BE2C (cell line): ENCODE data around the gene ME2.

Experiments used
- DNase-seq: peaks from one replicate; pipeline ENCODE4 v3.0.0-alpha.2; 2020
- H3K27me3 ChIP-seq: fragments of 250-450 bp; sonication (Bioruptor Pico); 2 replicates; pipeline ENCODE4 v1.5.1; 2020; ENCODE audit warnings: mild to moderate bottlenecking
- H3K36me3 ChIP-seq: fragments of 250-450 bp; sonication (Bioruptor Pico); 2 replicates; pipeline ENCODE4 v1.5.1; 2020; ENCODE audit warnings: mild to moderate bottlenecking
- H3K4me1 ChIP-seq: fragments of 250-450 bp; sonication (Bioruptor Pico); 2 replicates; pipeline ENCODE4 v1.5.1; 2020
- H3K4me3 ChIP-seq: 2 replicates; pipeline ENCODE4 v1.5.1; 2011; ENCODE audit warnings: low read depth, low read length
- H3K9me3 ChIP-seq: fragments of 250-450 bp; sonication (Bioruptor Pico); 2 replicates; pipeline ENCODE4 v1.5.1; 2020
- TF ChIP-seq, protein P1 (sequence below): IDR thresholded peaks from 2 replicates; pipeline ENCODE4 v1.5.1; 2012; ENCODE audit warnings: mild to moderate bottlenecking, low read depth, low read length

Gene ME2

DNA sequence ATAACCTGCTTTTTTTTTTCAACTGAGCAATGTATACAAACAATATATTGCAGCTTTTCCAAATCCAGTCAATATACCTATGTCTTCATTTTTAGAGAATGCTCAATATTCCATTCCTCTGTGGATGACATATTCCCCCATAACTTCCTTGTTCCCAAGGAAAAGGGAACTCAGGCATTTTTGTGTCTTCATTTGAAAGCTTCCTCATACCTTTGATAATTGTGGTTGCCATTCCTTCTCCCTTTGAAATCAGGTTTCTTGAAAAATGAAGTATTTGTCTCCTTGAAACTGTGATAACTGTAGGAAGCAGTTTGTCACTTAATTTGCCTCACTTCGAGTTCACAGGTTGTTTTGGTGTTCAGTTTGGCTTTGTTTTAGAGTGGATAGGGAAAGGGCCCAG lies 102.5 kb downstream of the ME2 start:
- no peak overlapping the region for H3K4me3 ChIP-seq
- DNase-seq = no peak
- peaks cover 5% of the 10 kb centered on the region; the same call in 1 of the 2 replicates for H3K36me3 ChIP-seq
- no peaks in the 10 kb centered on the region for H3K9me3 ChIP-seq
- H3K4me1 ChIP-seq = no peaks in the 10 kb centered on the region
- TF ChIP-seq, protein P1, sequence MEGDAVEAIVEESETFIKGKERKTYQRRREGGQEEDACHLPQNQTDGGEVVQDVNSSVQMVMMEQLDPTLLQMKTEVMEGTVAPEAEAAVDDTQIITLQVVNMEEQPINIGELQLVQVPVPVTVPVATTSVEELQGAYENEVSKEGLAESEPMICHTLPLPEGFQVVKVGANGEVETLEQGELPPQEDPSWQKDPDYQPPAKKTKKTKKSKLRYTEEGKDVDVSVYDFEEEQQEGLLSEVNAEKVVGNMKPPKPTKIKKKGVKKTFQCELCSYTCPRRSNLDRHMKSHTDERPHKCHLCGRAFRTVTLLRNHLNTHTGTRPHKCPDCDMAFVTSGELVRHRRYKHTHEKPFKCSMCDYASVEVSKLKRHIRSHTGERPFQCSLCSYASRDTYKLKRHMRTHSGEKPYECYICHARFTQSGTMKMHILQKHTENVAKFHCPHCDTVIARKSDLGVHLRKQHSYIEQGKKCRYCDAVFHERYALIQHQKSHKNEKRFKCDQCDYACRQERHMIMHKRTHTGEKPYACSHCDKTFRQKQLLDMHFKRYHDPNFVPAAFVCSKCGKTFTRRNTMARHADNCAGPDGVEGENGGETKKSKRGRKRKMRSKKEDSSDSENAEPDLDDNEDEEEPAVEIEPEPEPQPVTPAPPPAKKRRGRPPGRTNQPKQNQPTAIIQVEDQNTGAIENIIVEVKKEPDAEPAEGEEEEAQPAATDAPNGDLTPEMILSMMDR = no peak
- H3K27me3 ChIP-seq = no peaks in the 10 kb centered on the region

- no peaks in the 10 kb centered on the region for H3K9me3 ChIP-seq
- no peaks in the 10 kb centered on the region for H3K27me3 ChIP-seq
- peaks cover 1% of the 10 kb centered on the region; the same call in 1 of the 2 replicates for H3K36me3 ChIP-seq
- no peak overlapping the region for H3K4me3 ChIP-seq
- DNase-seq = no peak
- TF ChIP-seq, protein P1 = no peak
- H3K4me1 ChIP-seq = no peaks in the 10 kb centered on the region
These were observed 103.3 kb downstream of the ME2 start for GRCh38 chr18:50982086-50982801.

DNA sequence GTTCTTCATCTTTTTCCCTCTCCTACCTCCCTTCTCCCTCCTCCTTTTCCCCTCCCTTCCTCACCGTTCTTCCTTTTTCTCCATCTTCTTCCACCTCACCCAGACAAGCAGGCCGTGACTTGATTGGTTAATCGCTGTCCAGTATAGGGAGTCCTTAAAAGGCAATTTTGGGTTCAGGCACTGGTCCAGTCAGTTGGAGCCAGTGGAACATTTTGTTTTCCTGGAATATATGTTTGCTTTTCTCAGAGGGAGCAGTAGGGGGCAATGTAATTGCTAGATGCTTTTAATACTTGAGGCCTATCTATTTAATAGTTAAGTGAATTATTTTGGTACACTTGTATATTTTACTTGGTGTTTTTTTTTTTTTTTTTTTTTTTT lies 103.9 kb downstream of the ME2 start:
- Histone ChIP-seq H3K27me3 (no peaks in the 10 kb centered on the region), H3K9me3 (no peaks in the 10 kb centered on the region), H3K36me3 (no peaks in the 10 kb centered on the region), H3K4me1 (no peaks in the 10 kb centered on the region), H3K4me3 (no peak overlapping the region)
- DNase-seq = no peak
- TF ChIP-seq, protein P1 = 0 out of 2 replicates have a peak, but pooled peaks have one; percentile 8

DNA sequence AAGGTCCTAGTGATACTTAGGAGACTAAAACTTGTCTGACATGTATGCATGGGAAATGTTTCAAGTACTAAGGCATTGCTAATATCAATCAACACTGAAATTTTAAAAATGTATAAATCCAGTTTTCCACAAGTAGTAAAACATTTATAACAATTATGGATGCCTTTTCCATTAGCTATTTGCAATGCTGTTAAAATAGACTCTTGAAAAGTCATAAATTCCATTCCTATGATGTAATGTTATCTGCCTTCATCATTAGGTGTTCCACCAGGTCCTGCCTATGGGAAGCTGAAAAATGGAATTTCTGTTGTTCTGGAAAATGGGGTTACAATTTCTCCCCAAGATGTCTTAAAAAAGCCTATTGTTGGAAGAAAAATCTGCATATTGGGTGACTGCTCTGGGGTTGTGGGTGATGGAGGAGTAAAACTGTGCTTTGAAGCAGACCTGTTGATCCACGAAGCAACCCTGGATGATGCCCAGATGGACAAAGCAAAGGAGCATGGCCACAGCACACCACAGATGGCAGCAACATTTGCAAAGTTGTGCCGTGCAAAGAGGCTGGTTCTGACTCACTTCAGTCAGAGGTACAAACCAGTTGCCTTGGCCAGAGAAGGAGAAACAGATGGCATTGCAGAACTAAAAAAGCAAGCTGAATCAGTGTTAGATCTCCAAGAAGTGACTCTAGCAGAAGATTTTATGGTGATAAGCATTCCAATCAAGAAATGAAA lies 107.6 kb downstream of the ME2 start:
- TF ChIP-seq, protein P1 = no peak
- no peaks in the 10 kb centered on the region for H3K4me1 ChIP-seq
- no peaks in the 10 kb centered on the region for H3K27me3 ChIP-seq
- no peaks in the 10 kb centered on the region for H3K9me3 ChIP-seq
- DNase-seq = no peak
- no peaks in the 10 kb centered on the region for H3K36me3 ChIP-seq
- H3K4me3 ChIP-seq = no peak overlapping the region

DNA sequence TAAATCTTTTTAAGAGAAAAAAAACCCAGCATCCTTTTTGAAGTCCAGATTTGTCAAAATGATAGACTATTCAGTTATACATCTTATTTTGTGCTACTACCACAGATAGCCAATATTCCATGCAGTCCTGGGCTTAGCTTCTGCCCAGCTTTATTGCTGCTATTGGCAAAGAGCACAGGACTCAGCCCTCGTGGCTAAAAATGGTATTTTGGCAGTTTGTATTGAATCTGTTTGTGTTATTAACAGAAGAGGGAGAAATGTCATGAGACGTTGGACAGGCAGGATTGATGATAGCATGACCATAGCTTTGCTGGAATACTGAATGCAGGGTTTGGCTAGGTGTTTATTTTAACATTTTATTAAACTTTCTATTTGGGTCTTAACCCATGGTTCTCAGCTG lies 108.3 kb downstream of the ME2 start:
- DNase-seq = no peak
- Histone ChIP-seq H3K4me3 (no peak overlapping the region), H3K4me1 (no peaks in the 10 kb centered on the region), H3K27me3 (no peaks in the 10 kb centered on the region), H3K9me3 (no peaks in the 10 kb centered on the region), H3K36me3 (no peaks in the 10 kb centered on the region)
- TF ChIP-seq, protein P1 = no peak

DNA sequence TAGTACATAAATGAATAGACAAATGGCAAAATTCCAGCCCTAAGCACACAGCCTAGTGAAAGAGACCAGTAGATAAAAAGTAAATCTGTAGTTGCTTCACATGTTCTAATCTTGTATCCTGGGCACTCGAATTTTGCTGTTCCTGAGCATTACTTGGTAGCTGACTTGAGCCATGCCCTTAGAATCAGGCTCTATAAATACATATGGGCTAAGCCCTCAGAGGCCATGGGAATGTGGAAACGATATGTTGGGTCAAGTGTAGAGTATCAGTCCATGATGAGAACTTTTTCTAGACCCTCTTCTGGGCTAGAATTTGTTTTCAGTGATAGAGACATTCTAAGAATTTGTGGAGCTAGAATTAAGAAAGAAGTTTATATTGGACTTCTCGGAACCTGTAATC lies 110.8 kb downstream of the ME2 start:
- DNase-seq = no peak
- H3K4me3 ChIP-seq = no peak overlapping the region
- H3K27me3 ChIP-seq = no peaks in the 10 kb centered on the region
- H3K9me3 ChIP-seq = no peaks in the 10 kb centered on the region
- TF ChIP-seq, protein P1 = no peak
- no peaks in the 10 kb centered on the region for H3K36me3 ChIP-seq
- no peaks in the 10 kb centered on the region for H3K4me1 ChIP-seq
